Ecto neural progenitor cell (in vitro differentiated cells): ENCODE results near the gene KRT36.

Source experiments
- DNase-seq: peaks from one replicate; pipeline ENCODE4 v3.0.0-alpha.2; 2018; ENCODE audit warnings: low spot score

The KRT36 gene

GRCh38 chr17:41521574-41522261 is 32.0 kb upstream of the KRT36 start:
- no peak for DNase-seq

GRCh38 chr17:41520821-41521521 is 31.3 kb upstream of the KRT36 start:
- DNase-seq = no peak

GRCh38 chr17:41519501-41520224 is 30.0 kb upstream of the KRT36 start:
- no peak for DNase-seq

GRCh38 chr17:41518789-41519449 is 29.2 kb upstream of the KRT36 start, which contains the start of gene KRT15:
Gene KRT15 (minus strand): TSS chr17:41518890. CDS start chr17:41518827, 63 bp downstream.
- no peak for DNase-seq

- no peak for DNase-seq
Observed at GRCh38 chr17:41518031-41518430, 28.3 kb upstream of the KRT36 start.

- no peak for DNase-seq
Observed at GRCh38 chr17:41516830-41517283, 27.1 kb upstream of the KRT36 start.

GRCh38 chr17:41516147-41516829 is 26.6 kb upstream of the KRT36 start:
- DNase-seq = no peak

GRCh38 chr17:41513168-41513547 is 23.4 kb upstream of the KRT36 start:
- no peak for DNase-seq

- no peak for DNase-seq
Observed at GRCh38 chr17:41512546-41513167, 22.9 kb upstream of the KRT36 start.

GRCh38 chr17:41511716-41512115 is 22.0 kb upstream of the KRT36 start:
- DNase-seq = no peak

- DNase-seq = no peak
Observed at GRCh38 chr17:41511116-41511515, 21.4 kb upstream of the KRT36 start.

GRCh38 chr17:41510251-41511065 is 20.7 kb upstream of the KRT36 start:
- no peak for DNase-seq

- DNase-seq = no peak
Observed at GRCh38 chr17:41507315-41507880, 17.7 kb upstream of the KRT36 start.

- DNase-seq = no peak
Observed at GRCh38 chr17:41505809-41506767, 16.4 kb upstream of the KRT36 start.

GRCh38 chr17:41505007-41505808 is 15.5 kb upstream of the KRT36 start, which contains the start of gene KRT13:
Gene KRT13 (minus strand): TSS chr17:41505612. CDS start chr17:41505550, 62 bp downstream.
- DNase-seq = no peak

GRCh38 chr17:41504246-41504977 is 14.7 kb upstream of the KRT36 start:
- no peak for DNase-seq

- DNase-seq = no peak
Observed at GRCh38 chr17:41503202-41503601, 13.5 kb upstream of the KRT36 start.
